ENCODE results near the gene CRB1. TPM values are rescaled to one million over a fixed set of nuclear protein-coding genes. Genes with fewer than 3 reads are reported as not detected.

Gene CRB1
- polyA plus RNA-seq, 1 donor from 2014 or later: 2.3 TPM

DNA sequence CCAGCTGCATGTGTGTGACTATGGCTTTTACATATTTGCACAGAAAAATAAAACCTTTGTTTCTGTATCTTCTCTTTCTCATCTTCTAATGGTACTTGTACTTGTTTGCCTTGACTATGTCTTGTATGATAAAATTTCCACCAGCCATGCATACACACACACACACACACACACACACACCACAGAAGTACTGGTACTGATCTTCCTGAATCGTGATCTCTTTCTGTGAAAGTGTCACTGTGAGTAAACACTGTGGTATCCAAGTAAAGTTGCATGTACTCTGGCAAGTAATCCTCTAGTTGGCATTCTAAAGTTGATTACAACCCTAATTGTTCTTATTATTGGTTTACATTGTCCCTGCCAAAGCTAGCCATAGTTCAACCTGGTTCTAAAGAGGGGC, 176.7 kb downstream of the CRB1 start:
- H2AFZ ChIP-seq (ENCODE audit: low read depth, low read length): no peak overlapping the region
- no peaks in the 10 kb centered on the region for H3F3A ChIP-seq (ENCODE audit: insufficient read depth, low read length, poor library complexity, severe bottlenecking)
- no peak overlapping the region for H3K4me3 ChIP-seq (ENCODE audit: low read length)
- H4K20me1 ChIP-seq (ENCODE audit: insufficient read depth): no peaks in the 10 kb centered on the region
- no peaks in the 10 kb centered on the region for H3K9me2 ChIP-seq (ENCODE audit: insufficient read depth, low read length)
- TF ChIP-seq, protein P1, sequence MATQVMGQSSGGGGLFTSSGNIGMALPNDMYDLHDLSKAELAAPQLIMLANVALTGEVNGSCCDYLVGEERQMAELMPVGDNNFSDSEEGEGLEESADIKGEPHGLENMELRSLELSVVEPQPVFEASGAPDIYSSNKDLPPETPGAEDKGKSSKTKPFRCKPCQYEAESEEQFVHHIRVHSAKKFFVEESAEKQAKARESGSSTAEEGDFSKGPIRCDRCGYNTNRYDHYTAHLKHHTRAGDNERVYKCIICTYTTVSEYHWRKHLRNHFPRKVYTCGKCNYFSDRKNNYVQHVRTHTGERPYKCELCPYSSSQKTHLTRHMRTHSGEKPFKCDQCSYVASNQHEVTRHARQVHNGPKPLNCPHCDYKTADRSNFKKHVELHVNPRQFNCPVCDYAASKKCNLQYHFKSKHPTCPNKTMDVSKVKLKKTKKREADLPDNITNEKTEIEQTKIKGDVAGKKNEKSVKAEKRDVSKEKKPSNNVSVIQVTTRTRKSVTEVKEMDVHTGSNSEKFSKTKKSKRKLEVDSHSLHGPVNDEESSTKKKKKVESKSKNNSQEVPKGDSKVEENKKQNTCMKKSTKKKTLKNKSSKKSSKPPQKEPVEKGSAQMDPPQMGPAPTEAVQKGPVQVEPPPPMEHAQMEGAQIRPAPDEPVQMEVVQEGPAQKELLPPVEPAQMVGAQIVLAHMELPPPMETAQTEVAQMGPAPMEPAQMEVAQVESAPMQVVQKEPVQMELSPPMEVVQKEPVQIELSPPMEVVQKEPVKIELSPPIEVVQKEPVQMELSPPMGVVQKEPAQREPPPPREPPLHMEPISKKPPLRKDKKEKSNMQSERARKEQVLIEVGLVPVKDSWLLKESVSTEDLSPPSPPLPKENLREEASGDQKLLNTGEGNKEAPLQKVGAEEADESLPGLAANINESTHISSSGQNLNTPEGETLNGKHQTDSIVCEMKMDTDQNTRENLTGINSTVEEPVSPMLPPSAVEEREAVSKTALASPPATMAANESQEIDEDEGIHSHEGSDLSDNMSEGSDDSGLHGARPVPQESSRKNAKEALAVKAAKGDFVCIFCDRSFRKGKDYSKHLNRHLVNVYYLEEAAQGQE (IDR thresholded peaks at IDR 0.05; ENCODE audit: borderline replicate concordance): no peak
- TF ChIP-seq SMC3 (conservative IDR thresholded peaks at IDR 0.05; ENCODE audit: poor library complexity) (no peak), POLR2AphosphoS5 (IDR thresholded peaks at IDR 0.05) (no peak), TAF1 (IDR thresholded peaks at IDR 0.05; ENCODE audit: low read depth) (no peak), EZH2 (IDR thresholded peaks at IDR 0.05; ENCODE audit: borderline replicate concordance, insufficient read depth, low read length, poor library complexity, severe bottlenecking) (no peak), MXI1 (conservative IDR thresholded peaks at IDR 0.05; ENCODE audit: poor library complexity, severe bottlenecking) (no peak), EP300 (conservative IDR thresholded peaks at IDR 0.05; ENCODE audit: poor library complexity, severe bottlenecking) (no peak), RAD21 (conservative IDR thresholded peaks at IDR 0.05) (no peak)
- TF ChIP-seq, protein P2, sequence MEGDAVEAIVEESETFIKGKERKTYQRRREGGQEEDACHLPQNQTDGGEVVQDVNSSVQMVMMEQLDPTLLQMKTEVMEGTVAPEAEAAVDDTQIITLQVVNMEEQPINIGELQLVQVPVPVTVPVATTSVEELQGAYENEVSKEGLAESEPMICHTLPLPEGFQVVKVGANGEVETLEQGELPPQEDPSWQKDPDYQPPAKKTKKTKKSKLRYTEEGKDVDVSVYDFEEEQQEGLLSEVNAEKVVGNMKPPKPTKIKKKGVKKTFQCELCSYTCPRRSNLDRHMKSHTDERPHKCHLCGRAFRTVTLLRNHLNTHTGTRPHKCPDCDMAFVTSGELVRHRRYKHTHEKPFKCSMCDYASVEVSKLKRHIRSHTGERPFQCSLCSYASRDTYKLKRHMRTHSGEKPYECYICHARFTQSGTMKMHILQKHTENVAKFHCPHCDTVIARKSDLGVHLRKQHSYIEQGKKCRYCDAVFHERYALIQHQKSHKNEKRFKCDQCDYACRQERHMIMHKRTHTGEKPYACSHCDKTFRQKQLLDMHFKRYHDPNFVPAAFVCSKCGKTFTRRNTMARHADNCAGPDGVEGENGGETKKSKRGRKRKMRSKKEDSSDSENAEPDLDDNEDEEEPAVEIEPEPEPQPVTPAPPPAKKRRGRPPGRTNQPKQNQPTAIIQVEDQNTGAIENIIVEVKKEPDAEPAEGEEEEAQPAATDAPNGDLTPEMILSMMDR (IDR thresholded peaks at IDR 0.05; ENCODE audit: poor library complexity, severe bottlenecking): no peak
- no peaks in the 10 kb centered on the region for H3K79me2 ChIP-seq (replicated peaks; ENCODE audit: insufficient read depth, low read length)
- no peak overlapping the region for H3K27ac ChIP-seq (ENCODE audit: low read length)
- H3K9ac ChIP-seq (ENCODE audit: low read length): no peak overlapping the region
- no peak overlapping the region for H3K4me2 ChIP-seq (ENCODE audit: low read length)
- no peaks in the 10 kb centered on the region for H3K36me3 ChIP-seq (ENCODE audit: insufficient read depth, low read length)
- H3K27me3 ChIP-seq (ENCODE audit: insufficient read depth, low read depth, low read length): no peaks in the 10 kb centered on the region
- no peaks in the 10 kb centered on the region for H3K9me3 ChIP-seq (ENCODE audit: low read length)

DNA sequence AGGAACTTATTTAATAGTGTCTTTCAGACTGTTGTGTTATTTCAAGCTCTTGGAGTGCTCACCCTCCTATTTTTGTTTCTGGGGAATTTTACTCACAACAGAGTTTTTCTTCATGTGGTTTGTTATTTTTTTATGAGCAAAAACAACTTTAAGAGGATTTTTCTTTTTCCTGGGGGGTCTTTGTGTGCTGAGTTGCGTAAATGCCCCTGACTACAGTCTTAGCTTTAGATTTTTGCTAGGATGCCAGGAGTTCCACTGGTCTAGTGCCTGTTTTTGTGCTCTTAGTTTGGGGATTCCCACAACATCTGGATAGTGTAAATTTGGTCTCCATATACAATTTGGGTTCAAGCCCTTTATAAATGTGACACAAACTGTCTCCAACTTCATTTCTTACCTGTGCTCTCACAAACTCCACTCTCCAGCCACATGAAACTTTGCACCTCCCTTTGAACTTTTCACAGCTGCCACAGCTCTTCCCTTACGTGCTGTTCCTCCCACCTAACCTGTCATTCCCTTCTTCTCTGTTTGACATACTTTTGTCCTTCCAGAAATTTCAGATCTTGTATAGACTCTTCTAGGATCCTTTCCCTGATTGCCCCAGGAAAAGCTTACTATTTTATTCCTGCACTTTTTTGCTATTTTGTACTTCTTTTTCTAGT, 180.2 kb downstream of the CRB1 start:
- H3K36me3 ChIP-seq (ENCODE audit: insufficient read depth, low read length): no peaks in the 10 kb centered on the region
- H3K27ac ChIP-seq (ENCODE audit: low read length): no peak overlapping the region
- no peak for TF ChIP-seq SMC3 (conservative IDR thresholded peaks at IDR 0.05; ENCODE audit: poor library complexity)
- TF ChIP-seq POLR2AphosphoS5 (IDR thresholded peaks at IDR 0.05): no peak
- no peak for TF ChIP-seq EZH2 (IDR thresholded peaks at IDR 0.05; ENCODE audit: borderline replicate concordance, insufficient read depth, low read length, poor library complexity, severe bottlenecking)
- H3K9ac ChIP-seq (ENCODE audit: low read length): no peak overlapping the region
- H2AFZ ChIP-seq (ENCODE audit: low read depth, low read length): no peak overlapping the region
- H4K20me1 ChIP-seq (ENCODE audit: insufficient read depth): no peaks in the 10 kb centered on the region
- no peaks in the 10 kb centered on the region for H3K27me3 ChIP-seq (ENCODE audit: insufficient read depth, low read depth, low read length)
- no peak overlapping the region for H3K4me3 ChIP-seq (ENCODE audit: low read length)
- H3K9me2 ChIP-seq (ENCODE audit: insufficient read depth, low read length): no peaks in the 10 kb centered on the region
- no peaks in the 10 kb centered on the region for H3K9me3 ChIP-seq (ENCODE audit: low read length)
- H3K79me2 ChIP-seq (replicated peaks; ENCODE audit: insufficient read depth, low read length): no peaks in the 10 kb centered on the region
- no peaks in the 10 kb centered on the region for H3F3A ChIP-seq (ENCODE audit: insufficient read depth, low read length, poor library complexity, severe bottlenecking)
- H3K4me2 ChIP-seq (ENCODE audit: low read length): no peak overlapping the region

All from neural cell (in vitro differentiated cells).